PC-9 (cell line): ENCODE data around the gene SDK1. TPM values are rescaled to one million over a fixed set of nuclear protein-coding genes. Genes with fewer than 3 reads are reported as not detected.

Experiments
- BruUV-seq: library from RNA; stranded (reverse); fragments of 400-500 nt; replicated peaks from 2 replicates; lab custom pipeline; 2021; lab: Mats Ljungman, UMichigan
- CTCF ChIA-PET: fragments of 300-600 bp; sonication (Branson Sonifier 250); formaldehyde crosslinking; loops from one replicate; lab custom pipeline; 2022; ENCODE audit warnings: antibody characterized with exemption; lab: Charles Lee
- POLR2A ChIA-PET: fragments of 300-600 bp; sonication (Branson Sonifier 250); formaldehyde crosslinking; loops from one replicate; lab custom pipeline; 2022; ENCODE audit warnings: antibody characterized with exemption; ENCODE audit not compliant: unreplicated experiment; lab: Charles Lee
- DNase-seq, 2 experiments: peaks; one replicate each; pipeline versions ENCODE4 v3.0.0 to v3.0.0-alpha.2; 2015 to 2022; ENCODE audit warnings: mixed read lengths in 1 of 2
- H2AFZ ChIP-seq: fragments of 200-600 bp; sonication (generic); 2 replicates; pipeline ENCODE4 v1.8.1; 2017; ENCODE audit warnings: antibody characterized with exemption
- H3F3A ChIP-seq: fragments of 200-600 bp; sonication (generic); 2 replicates; pipeline ENCODE4 v1.8.1; 2017; ENCODE audit warnings: antibody characterized with exemption, mild to moderate bottlenecking, low read depth; ENCODE audit not compliant: insufficient read depth
- H3K27ac ChIP-seq: fragments of 200-600 bp; sonication (generic); 2 replicates; pipeline ENCODE4 v1.6.1; 2016; ENCODE audit warnings: mixed run types
- H3K27me3 ChIP-seq: fragments of 200-600 bp; sonication (generic); 2 replicates; pipeline ENCODE4 v1.6.1; 2016; ENCODE audit warnings: low read depth, mixed run types; ENCODE audit not compliant: insufficient read depth
- H3K36me3 ChIP-seq: fragments of 200-600 bp; sonication (generic); 2 replicates; pipeline ENCODE4 v1.6.1; 2016; ENCODE audit warnings: low read depth, mixed run types
- H3K4me1 ChIP-seq: fragments of 200-600 bp; sonication (generic); replicated peaks from 2 replicates; pipeline ENCODE4 v1.6.1; 2016; ENCODE audit warnings: mixed run types; ENCODE audit not compliant: insufficient read depth
- H3K4me2 ChIP-seq: fragments of 200-600 bp; sonication (generic); 2 replicates; pipeline ENCODE4 v1.6.1; 2017; ENCODE audit warnings: mixed run types
- H3K4me3 ChIP-seq: fragments of 200-600 bp; sonication (generic); 2 replicates; pipeline ENCODE4 v1.6.1; 2016; ENCODE audit warnings: mixed run types
- H3K79me2 ChIP-seq: fragments of 200-600 bp; sonication (generic); 2 replicates; pipeline ENCODE4 v1.6.1; 2017; ENCODE audit warnings: low read depth, mixed run types
- H3K9me2 ChIP-seq: fragments of 200-600 bp; sonication (generic); 2 replicates; pipeline ENCODE4 v1.8.1; 2017; ENCODE audit warnings: mild to moderate bottlenecking; ENCODE audit not compliant: insufficient read depth
- H3K9me3 ChIP-seq: fragments of 200-600 bp; sonication (generic); 2 replicates; pipeline ENCODE4 v1.8.1; 2016; ENCODE audit warnings: low read depth; ENCODE audit not compliant: insufficient read depth
- H4K20me1 ChIP-seq: fragments of 200-600 bp; sonication (generic); 2 replicates; pipeline ENCODE4 v1.8.1; 2017; ENCODE audit not compliant: insufficient read depth
- EZH2 ChIP-seq: fragments of 200-600 bp; sonication (generic); IDR thresholded peaks from 2 replicates; pipeline ENCODE4 v1.8.0; 2017; ENCODE audit warnings: antibody characterized with exemption, low read depth
- intact Hi-C: fragments of 100-400 bp; cut with micrococcal nuclease; formaldehyde crosslinking; loops from one replicate; pipeline ENCODE4 v1.10.0; 2022; ENCODE audit not compliant: unreplicated experiment
- total RNA-seq: library from RNA; stranded (reverse); gene quantifications from 2 replicates; pipeline ENCODE4 v1.2.3, GENCODE V29; 2021
- TF ChIP-seq, protein P1 (sequence below): fragments of 200-600 bp; sonication (generic); conservative IDR thresholded peaks from 2 replicates; pipeline ENCODE4 v1.6.1; 2017; ENCODE audit warnings: mixed run types, antibody characterized with exemption, mild to moderate bottlenecking, moderate library complexity

SDK1 gene
- total RNA-seq, 1 experiment from 2014 or later, result not detected

DNA sequence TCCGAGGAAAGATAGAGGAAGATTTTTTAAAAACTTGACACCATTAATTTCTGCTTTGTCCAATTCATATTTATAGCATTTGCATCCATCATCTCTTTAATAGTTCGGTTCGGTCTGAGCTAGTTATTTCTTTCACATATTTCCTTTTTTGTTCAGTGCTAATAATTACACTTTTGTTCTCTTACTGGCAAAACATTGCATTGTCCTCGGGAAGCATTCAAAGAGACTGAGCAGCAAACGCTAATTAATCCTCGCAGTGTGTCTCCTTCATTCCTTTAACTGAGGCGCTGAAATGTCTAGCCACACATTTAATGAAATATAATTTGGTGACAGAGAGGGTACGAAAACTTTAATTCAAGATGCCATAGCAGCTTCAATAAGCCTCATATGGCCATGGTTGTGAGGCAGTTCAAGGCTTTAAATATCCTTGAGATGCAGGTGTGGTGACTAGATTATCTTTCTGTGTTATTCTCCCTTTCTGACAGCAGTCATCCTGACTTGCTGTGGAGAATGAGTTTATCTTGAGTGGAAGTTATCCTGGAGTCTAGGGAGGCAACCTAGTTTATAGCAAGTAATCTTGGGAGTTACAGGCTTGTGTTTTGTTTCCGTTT is 431.4 kb downstream of the SDK1 start:
- TF ChIP-seq, protein P1, sequence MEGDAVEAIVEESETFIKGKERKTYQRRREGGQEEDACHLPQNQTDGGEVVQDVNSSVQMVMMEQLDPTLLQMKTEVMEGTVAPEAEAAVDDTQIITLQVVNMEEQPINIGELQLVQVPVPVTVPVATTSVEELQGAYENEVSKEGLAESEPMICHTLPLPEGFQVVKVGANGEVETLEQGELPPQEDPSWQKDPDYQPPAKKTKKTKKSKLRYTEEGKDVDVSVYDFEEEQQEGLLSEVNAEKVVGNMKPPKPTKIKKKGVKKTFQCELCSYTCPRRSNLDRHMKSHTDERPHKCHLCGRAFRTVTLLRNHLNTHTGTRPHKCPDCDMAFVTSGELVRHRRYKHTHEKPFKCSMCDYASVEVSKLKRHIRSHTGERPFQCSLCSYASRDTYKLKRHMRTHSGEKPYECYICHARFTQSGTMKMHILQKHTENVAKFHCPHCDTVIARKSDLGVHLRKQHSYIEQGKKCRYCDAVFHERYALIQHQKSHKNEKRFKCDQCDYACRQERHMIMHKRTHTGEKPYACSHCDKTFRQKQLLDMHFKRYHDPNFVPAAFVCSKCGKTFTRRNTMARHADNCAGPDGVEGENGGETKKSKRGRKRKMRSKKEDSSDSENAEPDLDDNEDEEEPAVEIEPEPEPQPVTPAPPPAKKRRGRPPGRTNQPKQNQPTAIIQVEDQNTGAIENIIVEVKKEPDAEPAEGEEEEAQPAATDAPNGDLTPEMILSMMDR, result no peak
- no peak for TF ChIP-seq EZH2
- POLR2A ChIA-PET, result no interaction called here
- Histone ChIP-seq H3K4me1 (no peaks in the 10 kb centered on the region), H3K9me2 (no peaks in the 10 kb centered on the region), H3K4me2 (no peak overlapping the region), H3K27me3 (peaks cover 62% of the 10 kb centered on the region), H3K79me2 (no peaks in the 10 kb centered on the region), H3K36me3 (no peaks in the 10 kb centered on the region), H3F3A (no peaks in the 10 kb centered on the region), H2AFZ (no peak overlapping the region), H3K27ac (no peak overlapping the region), H3K4me3 (no peak overlapping the region), H3K9me3 (no peaks in the 10 kb centered on the region), H4K20me1 (no peaks in the 10 kb centered on the region)
- CTCF ChIA-PET, result no interaction called here
- DNase-seq, result no peak
- intact Hi-C loops, result no loop called here
- no TSS peak for BruUV-seq

DNA sequence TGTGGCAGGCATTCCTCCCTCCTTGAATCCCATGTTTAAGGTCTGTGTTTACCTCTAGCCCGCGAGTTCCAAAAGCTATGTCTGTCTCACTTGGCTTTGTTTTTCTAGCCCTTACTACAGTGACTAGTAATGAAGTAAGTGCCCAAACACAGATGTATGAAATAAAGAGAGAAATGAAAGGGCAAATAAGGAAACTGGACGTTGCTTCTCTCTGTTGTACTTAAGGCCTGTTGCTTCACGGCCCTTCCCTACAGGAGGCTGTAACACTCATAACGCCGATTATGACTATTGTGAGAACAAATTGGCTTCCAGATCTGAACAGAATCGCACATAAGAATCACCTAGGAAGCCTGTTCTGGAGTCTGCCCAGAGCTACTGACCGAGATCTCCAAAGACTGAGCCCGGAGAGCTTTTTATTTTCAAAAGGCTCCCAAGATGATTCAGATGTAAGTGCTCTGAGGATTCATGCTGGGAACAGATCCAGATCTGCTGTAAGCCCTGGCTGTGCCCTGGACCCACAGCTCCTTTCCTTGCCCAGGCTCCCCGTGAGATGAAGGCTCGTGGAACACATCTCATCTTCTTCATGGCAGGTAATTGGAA is 432.6 kb downstream of the SDK1 start:
- Histone ChIP-seq H3K4me2 (no peak overlapping the region), H3K9me2 (no peaks in the 10 kb centered on the region), H3K27me3 (peaks cover 51% of the 10 kb centered on the region), H3K79me2 (no peaks in the 10 kb centered on the region), H3K4me1 (no peaks in the 10 kb centered on the region), H3K9me3 (peaks cover 8% of the 10 kb centered on the region; the same call in 1 of the 2 replicates), H3F3A (no peaks in the 10 kb centered on the region), H2AFZ (no peak overlapping the region), H3K36me3 (no peaks in the 10 kb centered on the region), H4K20me1 (no peaks in the 10 kb centered on the region), H3K4me3 (no peak overlapping the region), H3K27ac (no peak overlapping the region)
- TF ChIP-seq, protein P1, result no peak
- TF ChIP-seq EZH2, result no peak
- no TSS peak for BruUV-seq
- ChIA-PET CTCF (no interaction called here), POLR2A (no interaction called here)
- DNase-seq, result no peak
- intact Hi-C loops, result no loop called here

DNA sequence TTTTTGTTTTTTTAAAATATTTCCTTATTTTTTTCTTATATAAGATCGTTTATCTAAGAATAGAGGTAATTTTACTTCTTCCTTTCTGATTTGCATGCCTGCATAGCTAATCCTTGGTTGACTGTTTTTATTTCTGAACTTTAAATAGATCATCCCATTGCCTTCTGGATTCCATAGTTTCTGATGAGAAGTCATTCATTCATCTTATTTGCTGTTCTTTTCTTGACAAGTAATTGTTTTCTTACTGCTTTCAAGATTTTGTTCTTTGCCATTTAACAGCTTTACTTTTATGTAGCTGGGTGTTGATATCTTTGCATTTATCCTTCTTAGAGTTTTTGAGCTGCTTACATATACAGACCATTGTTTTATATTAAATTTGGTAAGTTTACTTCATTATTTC is 437.9 kb downstream of the SDK1 start:
- ChIA-PET CTCF (no interaction called here), POLR2A (no interaction called here)
- Histone ChIP-seq H3K36me3 (no peaks in the 10 kb centered on the region), H3F3A (no peaks in the 10 kb centered on the region), H4K20me1 (no peaks in the 10 kb centered on the region), H3K79me2 (no peaks in the 10 kb centered on the region), H2AFZ (no peak overlapping the region), H3K9me2 (no peaks in the 10 kb centered on the region), H3K4me2 (no peak overlapping the region), H3K27ac (no peak overlapping the region), H3K27me3 (peaks cover 27% of the 10 kb centered on the region), H3K4me1 (no peaks in the 10 kb centered on the region), H3K9me3 (peaks cover 22% of the 10 kb centered on the region; the same call in 1 of the 2 replicates), H3K4me3 (no peak overlapping the region)
- BruUV-seq, result no TSS peak
- intact Hi-C loops, result no loop called here
- DNase-seq, result no peak
- TF ChIP-seq, protein P1, result no peak
- TF ChIP-seq EZH2, result no peak
